Nephron (organoid): Measurements from ENCODE around the gene TMEM106C.

Experiments
- H3K27ac Mint-ChIP-seq, 3 experiments: 2 replicates each; pipeline ENCODE4 v1.8.0; 2020; ENCODE audit warnings: mixed read lengths in 3 of 3, mild to moderate bottlenecking in 2 of 3, moderate library complexity in 1 of 3
- H3K27me3 Mint-ChIP-seq: 2 replicates; pipeline ENCODE4 v1.8.0; 2021; ENCODE audit warnings: low read depth, mild to moderate bottlenecking, moderate library complexity, mixed read lengths
- H3K36me3 Mint-ChIP-seq: 2 replicates; pipeline ENCODE4 v1.8.0; 2020; ENCODE audit warnings: low read depth, mixed read lengths
- H3K4me1 Mint-ChIP-seq: 2 replicates; pipeline ENCODE4 v1.8.0; 2020; ENCODE audit warnings: mixed read lengths
- H3K4me3 Mint-ChIP-seq, 3 experiments: 2 replicates each; pipeline ENCODE4 v1.8.0; 2020; ENCODE audit warnings: mild to moderate bottlenecking in 3 of 3, mixed read lengths in 3 of 3, moderate library complexity in 2 of 3
- H3K9me3 Mint-ChIP-seq: 2 replicates; pipeline ENCODE4 v1.8.0; 2020; ENCODE audit warnings: mixed read lengths
- CTCF ChIP-seq, 3 experiments: fragments of 200-600 bp; sonication (generic); IDR thresholded peaks; one replicate each; pipeline ENCODE4 v1.5.0; 2021; ENCODE audit warnings: antibody characterized with exemption in 3 of 3; ENCODE audit not compliant: unreplicated experiment in 3 of 3

The TMEM106C gene

GRCh38 chr12:48013287-48013686, 49.9 kb downstream of the TMEM106C start:
- H3K9me3 Mint-ChIP-seq, result no peaks in the 10 kb centered on the region
- no peaks in the 10 kb centered on the region for H3K36me3 Mint-ChIP-seq
- H3K4me3 Mint-ChIP-seq, result no peak overlapping the region
- peaks cover 42% of the 10 kb centered on the region for H3K27me3 Mint-ChIP-seq
- peaks cover 9% of the 10 kb centered on the region for H3K4me1 Mint-ChIP-seq
- no peak overlapping the region for H3K27ac Mint-ChIP-seq
- TF ChIP-seq CTCF (IDR thresholded peaks at IDR 0.05; ENCODE audit: unreplicated experiment in 3 of 3), result no peak

- H3K9me3 Mint-ChIP-seq, result no peaks in the 10 kb centered on the region
Observed at GRCh38 chr12:48015129-48015528, 51.7 kb downstream of the TMEM106C start.

GRCh38 chr12:48015954-48016353, 52.6 kb downstream of the TMEM106C start:
- peaks cover 5% of the 10 kb centered on the region for H3K4me1 Mint-ChIP-seq
- H3K27ac Mint-ChIP-seq, result no peak overlapping the region
- H3K27me3 Mint-ChIP-seq, result peaks cover 34% of the 10 kb centered on the region

More at GRCh38 chr12:48015129-48015528, 51.7 kb downstream of the TMEM106C start:
- Mint-ChIP-seq H3K4me3 (no peak overlapping the region), H3K27me3 (peaks cover 35% of the 10 kb centered on the region), H3K27ac (no peak overlapping the region), H3K4me1 (peaks cover 5% of the 10 kb centered on the region), H3K36me3 (no peaks in the 10 kb centered on the region)
- TF ChIP-seq CTCF (IDR thresholded peaks at IDR 0.05; ENCODE audit: unreplicated experiment in 3 of 3), result no peak

GRCh38 chr12:48016373-48017020, 53.1 kb downstream of the TMEM106C start:
- Mint-ChIP-seq H3K4me3 (no peak overlapping the region), H3K27me3 (peaks cover 38% of the 10 kb centered on the region), H3K27ac (no peak overlapping the region), H3K4me1 (no peaks in the 10 kb centered on the region), H3K9me3 (no peaks in the 10 kb centered on the region), H3K36me3 (no peaks in the 10 kb centered on the region)
- no peak for TF ChIP-seq CTCF (IDR thresholded peaks at IDR 0.05; ENCODE audit: unreplicated experiment in 3 of 3)

More at GRCh38 chr12:48015954-48016353, 52.6 kb downstream of the TMEM106C start:
- no peaks in the 10 kb centered on the region for H3K36me3 Mint-ChIP-seq
- H3K4me3 Mint-ChIP-seq, result no peak overlapping the region
- no peaks in the 10 kb centered on the region for H3K9me3 Mint-ChIP-seq
- TF ChIP-seq CTCF (IDR thresholded peaks at IDR 0.05; ENCODE audit: unreplicated experiment in 3 of 3), result no peak

- no peak for TF ChIP-seq CTCF (IDR thresholded peaks at IDR 0.05; ENCODE audit: unreplicated experiment in 3 of 3)
- Mint-ChIP-seq H3K9me3 (no peaks in the 10 kb centered on the region), H3K4me1 (peaks cover 10% of the 10 kb centered on the region), H3K27me3 (peaks cover 46% of the 10 kb centered on the region), H3K27ac (no peak overlapping the region), H3K36me3 (no peaks in the 10 kb centered on the region), H3K4me3 (no peak overlapping the region)
Observed at GRCh38 chr12:48017496-48017895, 54.1 kb downstream of the TMEM106C start.
